OCI-LY3 (cell line): Measurements from ENCODE around the gene AKIRIN2.

Experiments used
- H2AFZ ChIP-seq: fragments of 200-600, 300-600 bp; shearing (Covaris generic); 2 replicates; pipeline ENCODE4 v1.6.0; 2014; ENCODE audit warnings: antibody characterized with exemption, low read depth, low read length
- H3K27ac ChIP-seq: fragments of 200-600, 300-600 bp; sonication (generic); 2 replicates; pipeline ENCODE4 v1.5.1; 2014; ENCODE audit warnings: mild to moderate bottlenecking, low read length, moderate library complexity, mixed read lengths
- H3K27me3 ChIP-seq: fragments of 200-600, 300-600 bp; sonication (generic); 2 replicates; pipeline ENCODE4 v1.6.1; 2014; ENCODE audit warnings: low read depth, low read length, mixed read lengths
- H3K36me3 ChIP-seq: fragments of 200-600, 300-600 bp; sonication (generic); replicated peaks from 2 replicates; pipeline ENCODE3; 2014; ENCODE audit warnings: low read depth, low read length, mixed read lengths
- H3K4me1 ChIP-seq: fragments of 300-600, 200-600 bp; sonication (generic); 2 replicates; pipeline ENCODE4 v1.6.1; 2014; ENCODE audit warnings: low read length, mixed read lengths
- H3K4me2 ChIP-seq: fragments of 200-600, 300-600 bp; sonication (generic); 2 replicates; pipeline ENCODE4 v1.6.1; 2014; ENCODE audit warnings: low read length, mixed read lengths
- H3K4me3 ChIP-seq: fragments of 300-600, 200-600 bp; sonication (generic); 2 replicates; pipeline ENCODE4 v1.5.1; 2014; ENCODE audit warnings: antibody characterized with exemption, mild to moderate bottlenecking, low read length, moderate library complexity
- H3K79me2 ChIP-seq: fragments of 300-600, 200-600 bp; shearing (Covaris generic); 2 replicates; pipeline ENCODE4 v1.6.1; 2014; ENCODE audit warnings: mild to moderate bottlenecking, low read length, mixed read lengths
- H3K9ac ChIP-seq: fragments of 300-600, 200-600 bp; shearing (Covaris generic); 2 replicates; pipeline ENCODE4 v1.6.0; 2014; ENCODE audit warnings: mild to moderate bottlenecking, low read length, moderate library complexity
- H3K9me3 ChIP-seq: fragments of 200-600, 300-600 bp; shearing (Covaris generic); 2 replicates; pipeline ENCODE4 v1.6.1; 2014; ENCODE audit warnings: low read length, mixed read lengths; ENCODE audit not compliant: insufficient read depth
- H4K20me1 ChIP-seq: fragments of 200-600, 300-600 bp; sonication (generic); 2 replicates; pipeline ENCODE4 v1.6.1; 2016; ENCODE audit warnings: low read length, mixed read lengths; ENCODE audit not compliant: insufficient read depth
- EZH2phosphoT487 ChIP-seq: fragments of 200-600 bp; shearing (Covaris generic); IDR thresholded peaks from 2 replicates; pipeline ENCODE4 v1.6.1; 2018; ENCODE audit warnings: antibody characterized with exemption, mixed run types, low read depth
- TF ChIP-seq, protein P1 (sequence below): fragments of 200-600, 300-600 bp; sonication (generic); IDR thresholded peaks from 2 replicates; pipeline ENCODE4 v1.5.1; 2014; ENCODE audit warnings: antibody characterized with exemption, low read length, low read depth

The AKIRIN2 gene

DNA sequence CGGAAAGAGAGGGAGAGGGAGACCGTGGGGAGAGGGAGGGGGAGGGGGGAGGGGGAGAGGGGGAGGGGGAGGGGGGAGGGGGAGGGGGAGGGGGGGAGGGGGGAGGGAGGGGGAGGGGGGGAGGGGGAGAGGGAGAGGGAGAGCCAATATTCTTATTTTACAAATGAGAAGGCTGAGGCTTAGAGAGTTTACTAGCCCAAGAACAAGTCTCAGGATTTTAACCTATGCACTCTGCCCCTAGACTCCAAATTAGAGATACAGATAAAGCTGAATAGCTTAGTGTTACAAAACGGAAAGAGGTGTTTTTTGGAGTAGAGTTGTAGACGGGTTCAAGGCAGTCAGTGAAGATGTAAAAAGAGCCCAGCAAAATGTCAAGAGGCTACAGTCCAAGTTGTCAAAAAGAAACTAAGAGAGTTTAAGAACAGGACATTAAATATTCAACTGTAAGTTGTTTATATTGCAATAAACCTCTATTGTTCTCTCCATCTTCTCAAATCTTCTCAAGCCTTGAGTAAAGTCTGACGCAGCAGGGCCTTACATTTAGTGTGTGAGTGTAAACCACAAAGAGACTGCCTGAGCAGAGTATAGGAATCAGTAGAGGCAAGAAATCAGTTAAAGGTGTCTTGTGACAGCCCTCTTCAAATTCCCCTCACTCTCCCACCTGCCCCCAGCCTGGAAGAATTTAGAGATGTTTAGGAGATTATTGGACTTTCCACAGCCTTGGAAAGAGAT lies 34.9 kb upstream of the AKIRIN2 start:
- no peaks in the 10 kb centered on the region for H3K27me3 ChIP-seq

DNA sequence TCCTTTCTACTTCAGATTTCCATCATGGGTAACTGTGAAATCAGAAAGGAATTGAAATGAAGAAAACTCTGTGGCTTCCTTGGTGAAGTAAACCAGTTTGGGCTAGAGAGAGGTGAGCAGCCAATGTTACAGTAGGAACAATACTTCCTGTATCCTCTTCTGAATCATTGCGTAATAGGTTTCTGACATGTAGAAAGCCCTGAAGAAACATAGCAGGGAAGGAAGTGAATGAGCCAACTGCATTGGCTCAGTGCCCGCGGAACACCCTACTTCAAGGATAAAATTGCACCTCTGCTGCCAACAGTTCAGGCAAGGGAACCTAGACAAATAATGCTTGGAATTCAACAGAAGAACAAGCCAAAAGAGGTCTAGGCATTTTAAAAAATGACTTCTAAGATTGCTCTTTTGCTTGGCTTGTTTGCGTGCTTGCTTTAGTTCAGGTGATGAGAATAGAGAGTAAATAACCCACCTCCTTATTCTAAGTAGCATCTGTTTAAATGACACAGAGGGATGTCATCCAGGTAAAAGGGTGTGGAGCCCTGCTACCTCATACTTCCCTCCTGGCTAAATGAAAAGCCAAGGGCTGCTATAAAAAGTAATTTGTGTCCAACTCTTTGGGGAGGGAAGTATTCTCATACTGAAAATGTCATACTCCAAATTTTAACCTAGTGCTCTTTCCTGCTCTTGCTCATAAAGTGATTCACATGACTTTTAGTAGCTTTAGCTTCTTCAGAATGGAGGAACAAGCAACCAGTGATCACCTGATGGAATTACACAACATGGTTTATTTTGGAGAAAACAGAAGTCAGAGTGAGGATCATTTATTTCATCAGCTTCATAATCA lies 30.0 kb upstream of the AKIRIN2 start:
- no peaks in the 10 kb centered on the region for H3K27me3 ChIP-seq
- H2AFZ ChIP-seq = no peak overlapping the region
- no peaks in the 10 kb centered on the region for H3K36me3 ChIP-seq
- no peaks in the 10 kb centered on the region for H3K9me3 ChIP-seq
- TF ChIP-seq, protein P1, sequence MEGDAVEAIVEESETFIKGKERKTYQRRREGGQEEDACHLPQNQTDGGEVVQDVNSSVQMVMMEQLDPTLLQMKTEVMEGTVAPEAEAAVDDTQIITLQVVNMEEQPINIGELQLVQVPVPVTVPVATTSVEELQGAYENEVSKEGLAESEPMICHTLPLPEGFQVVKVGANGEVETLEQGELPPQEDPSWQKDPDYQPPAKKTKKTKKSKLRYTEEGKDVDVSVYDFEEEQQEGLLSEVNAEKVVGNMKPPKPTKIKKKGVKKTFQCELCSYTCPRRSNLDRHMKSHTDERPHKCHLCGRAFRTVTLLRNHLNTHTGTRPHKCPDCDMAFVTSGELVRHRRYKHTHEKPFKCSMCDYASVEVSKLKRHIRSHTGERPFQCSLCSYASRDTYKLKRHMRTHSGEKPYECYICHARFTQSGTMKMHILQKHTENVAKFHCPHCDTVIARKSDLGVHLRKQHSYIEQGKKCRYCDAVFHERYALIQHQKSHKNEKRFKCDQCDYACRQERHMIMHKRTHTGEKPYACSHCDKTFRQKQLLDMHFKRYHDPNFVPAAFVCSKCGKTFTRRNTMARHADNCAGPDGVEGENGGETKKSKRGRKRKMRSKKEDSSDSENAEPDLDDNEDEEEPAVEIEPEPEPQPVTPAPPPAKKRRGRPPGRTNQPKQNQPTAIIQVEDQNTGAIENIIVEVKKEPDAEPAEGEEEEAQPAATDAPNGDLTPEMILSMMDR = no peak
- TF ChIP-seq EZH2phosphoT487 = no peak
- peak overlapping the region; percentile 90 for H3K27ac ChIP-seq
- H3K4me3 ChIP-seq = peak overlapping the region; percentile 65
- H3K79me2 ChIP-seq = no peaks in the 10 kb centered on the region
- peak overlapping the region; percentile 82 for H3K4me2 ChIP-seq
- H3K9ac ChIP-seq = peak overlapping the region; percentile 56
- peaks cover 58% of the 10 kb centered on the region for H3K4me1 ChIP-seq
- H4K20me1 ChIP-seq = no peaks in the 10 kb centered on the region

More for the DNA sequence above, 34.9 kb upstream of the AKIRIN2 start:
- H3K4me3 ChIP-seq = no peak overlapping the region
- no peaks in the 10 kb centered on the region for H3K9me3 ChIP-seq
- no peak overlapping the region for H2AFZ ChIP-seq
- H3K9ac ChIP-seq = no peak overlapping the region
- no peak overlapping the region for H3K27ac ChIP-seq
- H3K36me3 ChIP-seq = no peaks in the 10 kb centered on the region
- no peaks in the 10 kb centered on the region for H3K79me2 ChIP-seq
- no peaks in the 10 kb centered on the region for H4K20me1 ChIP-seq
- peaks cover 26% of the 10 kb centered on the region for H3K4me1 ChIP-seq
- no peak for TF ChIP-seq EZH2phosphoT487
- TF ChIP-seq, protein P1 = no peak
- no peak overlapping the region for H3K4me2 ChIP-seq

DNA sequence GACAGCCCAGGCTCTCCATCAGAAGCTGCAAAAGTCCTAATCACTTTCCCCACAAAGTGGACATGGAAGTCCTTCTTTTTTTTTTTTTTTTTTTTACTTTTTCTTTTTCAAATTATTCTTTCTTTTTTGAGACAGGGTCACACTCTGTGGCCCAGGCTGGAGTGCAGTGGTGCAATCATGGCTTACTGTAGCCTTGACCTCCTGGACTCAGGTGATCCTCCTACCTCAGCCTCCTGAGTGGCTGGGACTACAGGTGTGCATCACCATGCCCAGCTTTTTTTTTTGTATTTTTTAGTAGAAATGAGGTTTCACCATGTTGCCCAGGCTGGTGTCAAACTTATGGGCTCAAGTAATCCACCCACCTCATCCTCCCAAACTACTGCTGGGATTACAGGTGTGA lies 29.0 kb upstream of the AKIRIN2 start:
- H3K4me2 ChIP-seq = peak overlapping the region; percentile 88
- H3K36me3 ChIP-seq = no peaks in the 10 kb centered on the region
- H3K79me2 ChIP-seq = no peaks in the 10 kb centered on the region
- H3K4me1 ChIP-seq = peaks cover 60% of the 10 kb centered on the region
- H2AFZ ChIP-seq = no peak overlapping the region
- H4K20me1 ChIP-seq = no peaks in the 10 kb centered on the region
- no peaks in the 10 kb centered on the region for H3K27me3 ChIP-seq
- peak overlapping the region; percentile 66 for H3K4me3 ChIP-seq
- H3K27ac ChIP-seq = peak overlapping the region; percentile 84; the same call in 1 of the 2 replicates
- TF ChIP-seq, protein P1 = no peak
- TF ChIP-seq EZH2phosphoT487 = no peak
- no peak overlapping the region for H3K9ac ChIP-seq
- no peaks in the 10 kb centered on the region for H3K9me3 ChIP-seq
